ENCODE data around the gene SWT1.
"Not testable (repeated sequence)": the region's sequence is repeated elsewhere in the genome, so short reads cannot be mapped to it uniquely, and the experiment has no call there.

The SWT1 gene

DNA sequence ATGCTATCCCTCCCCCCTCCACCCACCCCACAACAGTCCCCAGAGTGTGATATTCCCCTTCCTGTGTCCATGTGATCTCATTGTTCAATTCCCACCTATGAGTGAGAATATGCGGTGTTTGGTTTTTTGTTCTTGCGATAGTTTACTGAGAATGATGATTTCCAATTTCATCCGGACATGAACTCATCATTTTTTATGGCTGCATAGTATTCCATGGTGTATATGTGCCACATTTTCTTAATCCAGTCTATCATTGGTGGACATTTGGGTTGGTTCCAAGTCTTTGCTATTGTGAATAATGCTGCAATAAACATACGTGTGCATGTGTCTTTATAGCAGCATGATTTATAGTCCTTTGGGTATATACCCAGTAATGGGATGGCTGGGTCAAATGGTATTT, 95.0 kb downstream of the SWT1 start:
- DNase-seq: not testable (repeated sequence)

DNA sequence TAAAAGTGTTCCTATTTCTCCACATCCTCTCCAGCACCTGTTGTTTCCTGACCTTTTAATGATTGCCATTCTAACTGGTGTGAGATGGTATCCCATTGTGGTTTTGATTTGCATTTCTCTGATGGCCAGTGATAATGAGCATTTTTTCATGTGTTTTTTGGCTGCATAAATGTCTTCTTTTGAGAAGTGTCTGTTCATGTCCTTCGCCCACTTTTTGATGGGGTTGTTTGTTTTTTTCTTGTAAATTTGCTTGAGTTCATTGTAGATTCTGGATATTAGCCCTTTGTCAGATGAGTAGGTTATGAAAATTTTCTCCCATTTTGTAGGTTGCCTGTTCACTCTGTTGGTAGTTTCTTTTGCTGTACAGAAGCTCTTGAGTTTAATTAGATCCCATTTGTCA, 95.4 kb downstream of the SWT1 start:
- DNase-seq: not testable (repeated sequence)

DNA sequence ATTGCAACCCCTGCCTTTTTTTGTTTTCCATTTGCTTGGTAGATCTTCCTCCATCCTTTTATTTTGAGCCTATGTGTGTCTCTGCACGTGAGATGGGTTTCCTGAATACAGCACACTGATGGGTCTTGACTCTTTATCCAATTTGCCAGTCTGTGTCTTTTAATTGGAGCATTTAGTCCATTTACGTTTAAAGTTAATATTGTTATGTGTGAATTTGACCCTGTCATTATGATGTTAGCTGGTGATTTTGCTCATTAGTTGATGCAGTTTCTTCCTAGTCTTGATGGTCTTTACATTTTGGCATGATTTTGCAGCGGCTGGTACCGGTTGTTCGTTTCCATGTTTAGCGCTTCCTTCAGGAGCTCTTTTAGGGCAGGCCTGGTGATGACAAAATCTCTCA, 98.6 kb downstream of the SWT1 start:
- not testable (repeated sequence) for DNase-seq

DNA sequence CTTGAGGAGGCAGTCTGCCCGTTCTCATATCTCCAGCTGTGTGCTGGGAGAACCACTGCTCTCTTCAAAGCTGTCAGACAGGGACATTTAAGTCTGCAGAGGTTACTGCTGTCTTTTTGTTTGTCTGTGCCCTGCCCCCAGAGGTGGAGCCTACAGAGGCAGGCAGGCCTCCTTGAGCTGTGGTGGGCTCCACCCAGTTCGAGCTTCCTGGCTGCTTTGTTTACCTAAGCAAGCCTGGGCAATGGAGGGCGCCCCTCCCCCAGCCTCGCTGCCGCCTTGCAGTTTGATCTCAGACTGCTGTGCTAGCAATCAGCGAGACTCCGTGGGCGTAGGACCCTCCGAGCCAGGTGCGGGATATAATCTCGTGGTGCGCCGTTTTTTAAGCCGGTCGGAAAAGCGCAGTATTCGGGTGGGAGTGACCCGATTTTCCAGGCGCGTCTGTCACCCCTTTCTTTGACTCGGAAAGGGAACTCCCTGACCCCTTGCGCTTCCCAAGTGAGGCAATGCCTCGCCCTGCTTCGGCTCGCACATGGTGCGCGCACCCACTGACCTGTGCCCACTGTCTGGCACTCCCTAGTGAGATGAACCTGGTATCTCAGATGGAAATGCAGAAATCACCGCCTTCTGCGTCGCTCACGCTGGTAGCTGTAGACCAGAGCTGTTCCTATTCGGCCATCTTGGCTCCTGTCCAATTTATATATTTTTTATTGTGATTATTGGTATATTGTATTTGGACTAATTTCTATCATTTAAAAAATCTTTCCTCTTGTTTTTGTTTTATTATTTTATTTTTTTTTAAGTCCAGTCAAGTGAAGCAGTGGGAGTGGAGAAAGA, 100.4 kb downstream of the SWT1 start:
- DNase-seq: not testable (repeated sequence)

DNA sequence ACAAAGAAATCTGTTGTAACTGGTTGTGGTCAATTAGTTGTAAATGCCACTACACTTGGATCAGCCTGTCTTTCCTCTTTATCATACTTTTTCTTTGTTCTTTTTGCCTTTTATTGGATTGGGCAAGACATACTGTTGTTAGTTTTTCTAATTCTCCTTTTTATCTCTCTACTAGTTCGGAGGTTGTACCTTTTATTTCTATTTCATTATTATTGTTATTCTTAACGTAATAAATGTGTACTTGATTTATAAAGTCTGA, 100.9 kb downstream of the SWT1 start:
- no peak for DNase-seq

DNA sequence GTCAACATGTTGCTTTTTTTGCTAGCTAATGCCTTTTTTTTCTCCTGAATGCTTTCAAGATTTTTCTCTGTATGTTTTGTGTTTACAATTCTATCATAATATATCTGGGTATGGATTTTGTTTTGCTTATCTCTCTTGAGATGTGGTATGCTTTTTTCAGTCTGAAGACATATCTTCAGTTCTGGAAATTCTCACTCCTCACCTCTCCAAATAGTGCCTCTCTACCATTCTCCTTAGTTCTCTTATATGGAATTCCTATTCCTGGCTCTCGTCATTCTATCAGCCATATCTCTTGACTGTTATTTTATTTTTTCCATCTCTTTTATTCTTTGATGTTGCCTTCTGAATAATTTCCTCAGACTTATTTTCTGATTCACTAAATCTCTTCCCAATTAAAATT, 101.7 kb downstream of the SWT1 start:
- DNase-seq: no peak

DNA sequence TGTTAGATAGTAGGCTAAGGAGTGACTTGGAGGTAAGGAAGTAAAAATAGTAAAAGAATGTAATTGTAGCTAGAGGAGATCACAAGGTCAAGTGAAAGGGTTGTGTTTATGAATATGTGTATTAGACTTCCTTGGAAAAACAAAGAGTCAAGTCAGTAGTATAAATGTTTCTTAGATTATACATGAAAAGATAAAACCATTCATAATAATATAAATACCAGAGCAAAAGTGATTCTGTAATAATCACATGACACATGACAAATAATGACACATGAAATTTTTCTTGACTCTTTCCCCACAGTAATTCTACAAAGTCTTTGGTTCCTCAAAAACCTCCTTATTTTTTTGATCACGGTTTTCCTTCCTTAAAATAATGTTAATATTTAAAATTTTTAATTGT, 103.6 kb downstream of the SWT1 start:
- no peak for DNase-seq

DNA sequence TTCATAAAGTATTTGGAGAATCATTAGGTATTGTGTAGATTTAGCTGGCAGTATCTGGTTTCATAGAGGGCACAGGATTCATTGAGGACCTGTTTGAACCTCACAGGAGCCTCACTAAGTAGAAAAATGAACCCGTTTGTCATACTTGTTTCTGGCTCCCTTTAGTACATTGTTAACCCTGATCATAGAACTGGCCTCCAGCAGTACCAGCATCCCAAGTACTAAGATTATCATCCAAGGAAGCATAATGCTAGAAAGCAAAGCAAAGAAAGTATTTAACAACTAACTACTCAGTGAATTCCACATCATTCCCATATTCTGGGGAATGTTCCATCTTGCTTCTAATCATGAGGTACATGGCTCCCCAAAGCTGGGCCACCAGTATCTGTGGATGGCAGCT, 105.2 kb downstream of the SWT1 start:
- DNase-seq: no peak

DNA sequence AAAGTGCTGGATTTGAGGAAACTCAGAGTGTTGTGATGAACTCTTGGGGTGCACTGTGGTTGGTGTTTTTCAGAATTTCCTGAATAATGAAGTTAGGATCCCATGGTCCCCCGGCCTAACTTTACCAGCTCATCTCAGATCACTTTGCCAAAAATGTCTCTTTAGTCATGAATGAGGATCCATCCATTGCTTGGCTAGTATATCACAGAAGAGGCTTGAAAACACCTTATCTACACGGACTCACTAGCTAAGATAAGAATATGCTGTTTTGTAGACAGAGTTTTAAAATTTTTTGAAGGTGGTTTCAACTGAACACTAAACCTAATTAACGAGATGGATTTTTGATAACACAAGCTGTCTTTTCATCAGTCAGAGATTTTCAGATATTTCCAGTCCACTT, 106.3 kb downstream of the SWT1 start:
- no peak for DNase-seq

DNA sequence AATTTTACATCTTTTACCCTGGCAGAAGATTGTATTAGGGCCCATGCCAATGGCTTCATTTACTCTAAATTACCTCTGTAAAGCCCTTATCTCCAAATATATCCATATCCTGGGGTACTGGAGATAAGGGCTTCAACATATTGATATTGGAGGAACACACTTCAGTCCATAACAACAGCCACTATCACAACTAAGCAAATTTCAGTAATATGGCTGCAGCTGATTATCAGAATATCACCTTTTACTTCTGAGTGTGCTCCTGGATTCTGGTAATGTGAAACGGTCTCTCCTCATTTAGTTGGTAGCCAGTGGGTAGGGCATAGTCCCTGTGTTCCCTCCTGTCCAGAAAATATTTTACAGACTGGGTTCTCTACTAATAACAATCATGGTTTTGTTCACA, 106.8 kb downstream of the SWT1 start:
- no peak for DNase-seq

DNA sequence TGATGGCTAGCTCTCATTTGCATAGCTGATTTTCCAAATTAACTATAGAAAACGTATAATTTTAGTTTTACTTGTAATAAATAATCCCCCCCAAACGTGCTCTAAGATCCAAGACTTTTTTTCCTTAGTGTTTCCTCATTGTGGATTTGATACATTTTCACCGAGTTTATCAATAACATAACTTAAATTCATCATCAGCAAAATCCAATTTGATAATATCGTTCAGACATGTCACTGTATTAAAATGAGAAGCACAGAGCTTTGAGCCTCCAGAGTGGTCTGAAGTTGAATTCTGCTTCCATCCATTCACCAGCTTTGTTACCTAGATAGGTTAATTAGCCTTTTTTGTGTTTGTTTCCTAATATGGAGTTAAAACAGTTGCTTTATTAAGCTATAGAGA, 108.3 kb downstream of the SWT1 start:
- DNase-seq: no peak

DNA sequence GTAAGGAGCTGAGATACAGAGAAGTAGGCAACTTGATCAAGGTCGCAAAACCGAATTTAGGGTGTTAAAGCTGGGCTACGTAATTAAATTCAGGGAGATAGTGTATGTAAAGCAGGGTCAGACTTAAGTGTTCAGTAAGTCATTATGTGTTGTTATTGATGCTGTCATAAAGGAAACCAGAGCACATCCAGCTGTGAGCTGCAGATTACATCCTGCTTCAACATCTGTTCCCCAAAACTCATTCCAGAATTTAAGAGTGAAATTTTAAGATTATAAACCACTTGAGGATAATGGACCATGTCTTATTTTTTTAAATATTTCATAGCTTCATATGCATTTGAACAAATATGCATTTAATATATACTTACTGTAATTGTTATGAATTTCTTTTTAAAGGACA, 110.3 kb downstream of the SWT1 start:
- no peak for DNase-seq

DNA sequence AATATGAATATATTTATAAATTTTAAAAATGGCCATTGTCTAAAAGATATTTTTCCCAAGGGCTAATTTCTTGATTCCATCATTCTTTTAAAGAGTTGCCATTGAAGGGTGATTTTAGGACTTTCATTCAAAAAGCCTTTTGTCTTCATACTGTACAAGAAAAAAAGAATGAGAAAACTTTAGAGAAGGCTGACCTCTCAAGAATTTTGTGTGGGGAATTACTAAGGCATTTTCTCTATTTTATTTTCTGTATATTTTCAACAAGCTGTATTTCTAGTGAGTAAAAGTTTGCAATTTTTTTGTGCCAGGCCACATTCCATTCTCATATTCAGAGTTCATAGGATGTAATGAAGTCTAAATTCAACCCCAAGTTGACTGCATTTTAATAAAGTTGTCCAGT, 110.7 kb downstream of the SWT1 start:
- DNase-seq: no peak

DNA sequence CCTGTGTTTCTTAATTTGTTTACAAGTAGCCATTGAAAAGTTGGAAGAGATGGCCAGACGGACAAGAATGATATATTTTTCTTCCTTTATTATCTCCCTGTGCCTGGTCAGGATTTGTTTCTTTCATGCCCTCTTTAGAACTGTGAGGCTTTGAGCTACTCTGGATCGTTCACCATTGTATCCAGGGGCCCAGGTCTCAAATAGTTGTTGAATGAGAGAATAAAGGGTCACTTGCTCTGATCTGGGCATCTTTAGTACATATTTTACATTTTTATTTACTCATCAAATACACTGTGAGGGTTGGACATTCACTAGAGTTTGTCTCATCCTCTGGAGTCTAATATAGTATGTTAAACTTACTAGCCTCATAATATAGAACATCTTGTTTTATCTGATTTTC, 111.4 kb downstream of the SWT1 start:
- no peak for DNase-seq

DNA sequence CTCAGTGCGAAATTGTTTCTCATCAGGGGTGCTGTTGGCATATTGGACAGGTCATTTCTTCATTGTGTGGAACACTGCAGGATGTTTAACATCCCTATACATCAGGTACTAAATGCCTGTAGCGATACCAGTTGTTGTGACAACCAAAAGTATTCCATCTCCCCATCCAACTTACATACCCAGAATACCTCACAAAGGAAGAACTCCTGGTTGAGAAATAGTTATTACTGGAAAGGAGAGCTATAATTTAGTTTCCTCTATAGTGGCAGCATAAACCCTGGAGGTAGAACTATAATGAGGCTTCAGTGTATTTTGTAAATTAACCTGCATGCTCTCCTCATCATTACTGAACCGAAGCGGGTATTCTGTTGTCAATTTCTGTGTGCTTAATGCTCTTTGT, 115.0 kb downstream of the SWT1 start:
- no peak for DNase-seq

DNA sequence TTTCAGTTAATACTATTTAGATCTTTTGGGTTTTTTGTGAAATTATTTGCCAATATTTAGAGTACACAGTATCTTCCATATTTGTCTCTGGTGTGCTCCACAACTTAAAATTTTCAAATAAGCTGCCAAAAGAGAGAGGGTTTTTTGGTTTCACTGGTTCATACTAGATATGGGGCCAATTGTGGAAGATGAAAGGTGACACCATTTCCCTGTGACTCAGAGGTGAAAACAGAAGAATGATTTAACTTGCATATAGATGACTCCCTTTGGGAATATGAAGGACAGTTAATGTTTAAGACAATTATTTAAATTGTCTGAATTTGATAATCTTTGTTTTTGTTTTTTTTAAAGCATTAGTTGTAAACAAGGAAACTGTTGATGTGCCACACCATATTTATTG, 122.6 kb downstream of the SWT1 start:
- DNase-seq: no peak

DNA sequence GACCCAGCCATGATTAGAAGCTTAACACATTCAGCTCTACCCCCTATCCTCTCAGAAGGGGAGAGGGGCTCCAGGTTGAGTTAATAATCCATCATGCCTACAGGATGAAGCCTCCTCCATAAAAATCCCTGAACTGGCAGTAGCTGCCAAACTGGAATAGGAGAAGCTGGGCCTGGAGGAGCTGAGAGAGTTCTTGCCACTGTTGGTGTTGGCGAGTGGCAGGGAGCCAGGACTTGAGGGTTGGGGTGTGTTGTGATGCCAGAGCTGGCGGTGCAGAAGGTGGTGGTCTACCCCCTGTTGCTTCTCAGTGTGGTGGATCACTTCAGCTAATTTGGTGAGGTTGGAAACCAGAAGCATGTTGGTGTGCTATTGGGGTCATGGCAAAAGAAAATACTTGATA, 123.6 kb downstream of the SWT1 start:
- no peak for DNase-seq

DNA sequence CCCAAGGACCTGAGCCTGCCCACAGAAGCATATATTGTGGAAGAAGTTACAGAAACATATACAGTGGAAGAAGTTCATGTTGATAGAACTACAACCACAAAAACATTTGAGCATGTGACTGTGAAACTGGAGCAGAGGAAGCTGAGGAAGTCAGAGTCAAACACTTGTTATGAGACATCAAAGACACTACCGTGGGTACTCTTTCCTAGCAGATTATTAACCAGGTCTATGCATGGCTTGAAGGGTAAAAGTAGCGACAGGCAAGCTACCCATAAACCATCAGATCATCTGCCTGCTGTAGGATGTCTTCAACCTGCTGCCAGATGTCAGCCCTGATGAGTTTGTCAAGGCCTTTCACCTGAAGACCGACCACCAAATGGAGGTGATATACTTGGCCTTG, 124.3 kb downstream of the SWT1 start:
- DNase-seq: no peak

DNA sequence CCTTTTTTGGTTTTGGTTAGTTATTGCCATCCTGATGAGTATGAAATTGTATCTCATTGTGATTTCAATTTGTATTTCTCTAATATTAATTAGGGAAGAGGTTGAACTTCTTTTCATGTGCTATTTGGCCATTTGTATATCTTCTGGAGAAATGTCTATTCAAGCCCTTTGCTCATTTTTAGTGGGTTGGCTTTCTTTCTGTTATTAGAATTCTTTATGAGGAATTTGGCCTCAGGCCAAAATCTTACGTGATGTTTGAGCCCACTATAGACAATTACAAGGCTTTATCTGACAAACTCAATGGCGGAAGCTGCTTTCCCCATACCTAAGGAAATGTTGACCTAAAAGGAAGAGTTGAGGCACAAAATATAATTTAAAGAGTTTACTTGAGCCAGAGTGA, 127.1 kb downstream of the SWT1 start:
- DNase-seq: no peak

DNA sequence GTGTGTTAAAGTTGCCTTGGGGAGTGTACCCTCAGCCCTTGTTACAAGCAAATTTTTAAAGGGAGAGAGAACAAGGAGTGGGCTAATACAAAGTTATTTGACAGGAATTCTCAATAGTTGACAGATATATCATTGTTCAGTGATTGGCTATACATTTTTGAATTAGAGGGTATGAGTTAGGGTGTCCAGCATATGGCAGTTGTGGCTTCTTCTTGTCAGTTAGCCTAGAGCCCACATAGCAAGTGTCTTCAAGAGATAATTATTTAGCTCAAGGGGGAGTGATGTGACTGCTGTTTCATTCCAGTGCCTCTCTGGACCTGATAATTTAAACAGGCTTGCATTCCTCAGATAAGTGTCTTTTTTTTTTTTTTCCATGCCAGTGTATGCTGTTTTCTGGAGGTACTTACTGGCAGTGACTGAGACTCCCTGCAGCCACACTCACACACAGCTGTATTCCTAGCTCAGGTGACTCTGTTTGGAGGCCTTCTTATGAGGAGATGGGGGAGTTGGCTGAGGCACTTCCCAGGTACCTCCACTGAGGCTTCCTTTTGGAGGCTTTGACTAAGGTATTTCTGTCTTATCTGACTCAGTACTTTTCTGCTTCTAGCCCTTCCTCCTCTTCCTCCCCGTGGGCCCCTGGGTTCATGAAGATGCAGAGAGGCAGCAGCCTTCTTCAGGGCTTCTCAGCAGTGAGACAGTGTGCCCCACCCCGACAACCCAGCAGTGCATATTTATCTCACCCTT, 127.7 kb downstream of the SWT1 start:
- peak; percentile 12 for DNase-seq

DNA sequence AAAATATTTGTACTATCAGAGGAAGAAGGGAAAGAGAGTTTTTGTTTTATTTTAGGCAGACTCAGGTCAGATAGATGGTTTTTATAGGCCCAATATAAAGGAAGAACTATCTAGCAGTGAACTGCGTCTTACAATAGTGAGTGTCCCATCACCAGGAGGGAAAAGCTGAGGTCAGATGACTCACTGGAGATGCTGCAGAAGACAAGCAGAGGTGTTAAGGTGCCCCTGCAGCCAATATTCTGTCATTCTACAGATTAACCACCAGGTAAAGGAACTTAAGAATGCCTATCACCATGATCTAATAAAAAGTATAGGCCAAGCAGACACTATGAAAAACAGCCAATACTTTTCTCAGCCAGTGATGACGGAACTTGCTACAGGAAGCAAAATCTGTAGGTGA, 130.5 kb downstream of the SWT1 start:
- no peak for DNase-seq

DNA sequence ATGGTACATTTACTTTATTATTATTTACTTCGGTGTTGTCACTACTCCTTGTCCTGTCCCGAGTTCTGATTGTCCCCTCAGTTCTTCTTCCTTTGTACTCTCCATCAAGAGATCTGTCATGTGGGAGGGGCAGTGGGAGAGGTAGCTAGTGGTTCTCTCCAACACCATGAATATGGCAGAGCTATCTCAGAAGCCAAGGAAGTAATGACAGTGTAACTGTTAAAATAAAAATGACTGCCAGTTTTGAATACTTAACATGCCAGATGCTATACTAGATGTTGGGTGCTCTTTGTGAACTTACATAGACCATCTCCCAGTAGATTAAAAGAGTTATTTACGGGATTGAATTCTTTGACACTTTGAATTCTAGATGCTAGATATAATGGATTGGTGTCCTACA, 131.5 kb downstream of the SWT1 start:
- DNase-seq: no peak

DNA sequence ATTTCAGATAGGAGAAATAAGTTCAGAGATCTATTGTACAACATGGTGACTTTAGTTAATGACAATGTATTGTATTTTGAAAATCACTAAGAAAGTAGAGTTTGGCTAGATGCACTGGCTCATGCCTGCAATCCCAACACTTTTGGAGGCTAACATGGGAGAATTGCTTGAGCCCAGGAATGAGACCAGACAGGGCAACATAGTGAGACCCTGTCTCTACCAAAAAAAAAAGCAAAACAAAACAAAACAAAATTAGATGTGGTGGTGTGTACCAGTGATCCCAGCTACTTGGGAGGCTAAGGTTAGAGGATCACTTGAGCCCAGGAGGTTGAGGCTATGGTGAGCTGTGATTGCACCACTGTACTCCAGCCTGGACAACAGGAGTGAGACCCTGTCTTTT, 132.9 kb downstream of the SWT1 start:
- DNase-seq: no peak

DNA sequence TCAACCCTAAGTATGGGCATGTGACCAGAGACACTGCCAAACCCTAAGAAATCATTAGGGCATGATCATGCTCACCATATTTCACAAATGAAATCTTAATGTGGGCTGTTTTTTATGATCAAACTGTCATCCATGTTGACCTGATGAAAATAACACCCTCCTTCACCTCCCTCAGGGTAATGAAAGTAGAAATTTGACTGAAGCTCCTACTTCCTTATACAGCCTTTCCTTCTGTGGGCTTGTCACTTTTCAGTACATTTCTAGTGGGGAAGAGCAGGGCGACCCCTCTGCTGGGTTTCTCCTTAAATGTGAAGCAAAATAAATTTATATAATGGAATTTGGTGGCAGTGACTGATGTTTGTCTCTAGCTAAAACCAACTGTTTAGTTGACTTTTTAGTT, 134.2 kb downstream of the SWT1 start:
- DNase-seq: no peak

DNA sequence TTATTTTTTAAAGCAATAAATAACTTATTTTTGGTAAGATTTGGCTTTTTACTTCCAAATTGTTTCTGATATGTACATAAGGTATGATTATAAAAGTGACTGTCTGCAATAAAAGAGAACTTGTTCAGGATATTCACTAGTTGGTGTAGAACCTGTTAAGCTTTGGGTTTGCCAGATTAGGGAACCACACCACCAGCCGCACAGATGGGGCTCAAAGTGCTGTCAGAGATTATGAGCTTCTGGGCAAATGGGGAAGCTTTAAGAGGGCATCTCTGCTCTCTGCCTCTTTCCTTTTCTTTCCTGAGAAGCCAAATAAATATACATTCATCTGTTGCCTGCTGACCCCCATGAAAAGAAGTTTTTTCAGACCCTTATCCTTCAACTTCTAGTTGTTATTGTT, 134.7 kb downstream of the SWT1 start:
- no peak for DNase-seq
